Stomach smooth muscle (tissue), 2 donors: ENCODE data around the gene TMEM200B.

ENCODE experiments used
- H3K27ac ChIP-seq: one replicate; pipeline ENCODE4 v1.7.0; 2013; ENCODE audit warnings: mild to moderate bottlenecking, low read length, inconsistent platforms
- H3K27me3 ChIP-seq, 2 donors: one replicate each; pipeline ENCODE4 v1.7.0; 2013; ENCODE audit warnings: low read length in 2 of 2; ENCODE audit not compliant: insufficient read depth in 2 of 2, control insufficient read depth in 1 of 2
- H3K36me3 ChIP-seq, 2 donors: one replicate each; pipeline ENCODE4 v1.7.0; 2013; ENCODE audit warnings: low read length in 2 of 2; ENCODE audit not compliant: control insufficient read depth in 2 of 2, insufficient read depth in 2 of 2
- H3K4me1 ChIP-seq: one replicate; pipeline ENCODE4 v1.7.0; 2013; ENCODE audit warnings: low read length; ENCODE audit not compliant: control insufficient read depth, insufficient read depth
- H3K4me3 ChIP-seq, 2 donors: one replicate each; pipeline ENCODE4 v1.7.0; 2013; ENCODE audit warnings: low read length in 2 of 2
- H3K9ac ChIP-seq, 2 donors: one replicate each; pipeline ENCODE4 v1.7.0; 2013; ENCODE audit warnings: low read length in 2 of 2, mild to moderate bottlenecking in 1 of 2
- H3K9me3 ChIP-seq, 2 donors: one replicate each; pipeline ENCODE4 v1.7.0; 2013; ENCODE audit warnings: low read length in 2 of 2; ENCODE audit not compliant: control insufficient read depth in 2 of 2
- donor health status: healthy.
- donor health status: Pancreatic carcinoma.

The TMEM200B gene

GRCh38 chr1:29123887-29124365, at the start of gene TMEM200B:
TSS of gene TMEM200B (minus strand) at chr1:29123903. CDS start at chr1:29121828, 2,075 bp downstream.
- no peaks in the 10 kb centered on the region for H3K9me3 ChIP-seq
- H3K36me3 ChIP-seq: no peaks in the 10 kb centered on the region
- no peaks in the 10 kb centered on the region for H3K27me3 ChIP-seq
- H3K9ac ChIP-seq: peak within 1 kb of the TSS; percentile 80 to 90
- peaks cover 27% of the 10 kb centered on the region for H3K4me1 ChIP-seq
- H3K4me3 ChIP-seq: peak within 1 kb of the TSS; percentile 58 to 82
- H3K27ac ChIP-seq: peak within 1 kb of the TSS; percentile 93

GRCh38 chr1:29172415-29172939, 48.8 kb upstream of the TMEM200B start:
- Histone ChIP-seq H3K27ac (no peak overlapping the region), H3K4me3 (no peak overlapping the region), H3K27me3 (no peaks in the 10 kb centered on the region), H3K4me1 (no peaks in the 10 kb centered on the region), H3K36me3 (peaks cover 2 to 5% of the 10 kb centered on the region in 2 donors), H3K9ac (no peak overlapping the region), H3K9me3 (no peaks in the 10 kb centered on the region)

- Histone ChIP-seq H3K9ac (no peak overlapping the region), H3K4me1 (peaks cover under 1% of the 10 kb centered on the region), H3K4me3 (peak overlapping the region in 1 of 2 donors; percentile 13), H3K9me3 (no peaks in the 10 kb centered on the region), H3K27ac (no peak overlapping the region), H3K36me3 (peaks cover 7 to 8% of the 10 kb centered on the region in 2 donors), H3K27me3 (no peaks in the 10 kb centered on the region)
Measured at GRCh38 chr1:29171521-29171920, 47.8 kb upstream of the TMEM200B start.

- no peaks in the 10 kb centered on the region for H3K27me3 ChIP-seq
- H3K36me3 ChIP-seq: peaks cover 12% of the 10 kb centered on the region in 2 donors
- no peak overlapping the region for H3K27ac ChIP-seq
- peaks cover 4% of the 10 kb centered on the region for H3K4me1 ChIP-seq
- no peaks in the 10 kb centered on the region for H3K9me3 ChIP-seq
- no peak overlapping the region for H3K9ac ChIP-seq
- H3K4me3 ChIP-seq: peak overlapping the region in 1 of 2 donors; percentile 13
Measured at GRCh38 chr1:29171089-29171488, 47.4 kb upstream of the TMEM200B start.

- H3K27ac ChIP-seq: no peak overlapping the region
Measured at GRCh38 chr1:29169976-29170375, 46.3 kb upstream of the TMEM200B start.

GRCh38 chr1:29167904-29168303, 44.2 kb upstream of the TMEM200B start:
- no peak overlapping the region for H3K4me3 ChIP-seq
- H3K9ac ChIP-seq: no peak overlapping the region
- H3K4me1 ChIP-seq: peaks cover 4% of the 10 kb centered on the region
- H3K36me3 ChIP-seq: peaks cover 19 to 26% of the 10 kb centered on the region in 2 donors
- H3K9me3 ChIP-seq: no peaks in the 10 kb centered on the region
- no peaks in the 10 kb centered on the region for H3K27me3 ChIP-seq
- no peak overlapping the region for H3K27ac ChIP-seq

More at GRCh38 chr1:29169976-29170375, 46.3 kb upstream of the TMEM200B start:
- Histone ChIP-seq H3K4me1 (peaks cover 4% of the 10 kb centered on the region), H3K9ac (no peak overlapping the region), H3K36me3 (peaks cover 19 to 21% of the 10 kb centered on the region in 2 donors), H3K9me3 (no peaks in the 10 kb centered on the region), H3K4me3 (no peak overlapping the region), H3K27me3 (no peaks in the 10 kb centered on the region)

GRCh38 chr1:29166291-29166878, 42.7 kb upstream of the TMEM200B start:
- H3K36me3 ChIP-seq: peaks cover 19 to 29% of the 10 kb centered on the region in 2 donors
- H3K4me1 ChIP-seq: peaks cover 4% of the 10 kb centered on the region
- no peaks in the 10 kb centered on the region for H3K27me3 ChIP-seq
- no peaks in the 10 kb centered on the region for H3K9me3 ChIP-seq
- no peak overlapping the region for H3K9ac ChIP-seq
- H3K27ac ChIP-seq: no peak overlapping the region
- H3K4me3 ChIP-seq: no peak overlapping the region

- Histone ChIP-seq H3K27me3 (no peaks in the 10 kb centered on the region), H3K4me1 (peaks cover 4% of the 10 kb centered on the region), H3K27ac (no peak overlapping the region), H3K9me3 (no peaks in the 10 kb centered on the region), H3K9ac (no peak overlapping the region), H3K36me3 (peaks cover 27 to 32% of the 10 kb centered on the region in 2 donors), H3K4me3 (no peak overlapping the region)
Measured at GRCh38 chr1:29164588-29164987, 40.9 kb upstream of the TMEM200B start.

GRCh38 chr1:29162476-29163138, 38.9 kb upstream of the TMEM200B start:
- H3K9me3 ChIP-seq: no peaks in the 10 kb centered on the region
- H3K27me3 ChIP-seq: no peaks in the 10 kb centered on the region
- no peak overlapping the region for H3K9ac ChIP-seq
- H3K4me3 ChIP-seq: no peak overlapping the region
- H3K27ac ChIP-seq: no peak overlapping the region
- H3K36me3 ChIP-seq: peaks cover 33 to 40% of the 10 kb centered on the region in 2 donors
- peaks cover 4% of the 10 kb centered on the region for H3K4me1 ChIP-seq

GRCh38 chr1:29162025-29162424, 38.3 kb upstream of the TMEM200B start:
- Histone ChIP-seq H3K4me1 (peaks cover 8% of the 10 kb centered on the region), H3K27me3 (no peaks in the 10 kb centered on the region), H3K9me3 (no peaks in the 10 kb centered on the region), H3K4me3 (no peak overlapping the region), H3K27ac (no peak overlapping the region), H3K36me3 (peaks cover 37 to 40% of the 10 kb centered on the region in 2 donors), H3K9ac (no peak overlapping the region)

GRCh38 chr1:29159773-29160172, 36.1 kb upstream of the TMEM200B start:
- peaks cover 12% of the 10 kb centered on the region for H3K4me1 ChIP-seq
- no peaks in the 10 kb centered on the region for H3K9me3 ChIP-seq
- H3K4me3 ChIP-seq: no peak overlapping the region
- H3K9ac ChIP-seq: no peak overlapping the region
- H3K36me3 ChIP-seq: peaks cover 21 to 24% of the 10 kb centered on the region in 2 donors
- no peak overlapping the region for H3K27ac ChIP-seq
- H3K27me3 ChIP-seq: no peaks in the 10 kb centered on the region
